SK-N-DZ (cell line): ENCODE results near the gene GRK2.

Source experiments
- DNase-seq: peaks from one replicate; pipeline ENCODE4 v3.0.0-alpha.2; 2015; ENCODE audit warnings: low spot score

The GRK2 gene

DNA sequence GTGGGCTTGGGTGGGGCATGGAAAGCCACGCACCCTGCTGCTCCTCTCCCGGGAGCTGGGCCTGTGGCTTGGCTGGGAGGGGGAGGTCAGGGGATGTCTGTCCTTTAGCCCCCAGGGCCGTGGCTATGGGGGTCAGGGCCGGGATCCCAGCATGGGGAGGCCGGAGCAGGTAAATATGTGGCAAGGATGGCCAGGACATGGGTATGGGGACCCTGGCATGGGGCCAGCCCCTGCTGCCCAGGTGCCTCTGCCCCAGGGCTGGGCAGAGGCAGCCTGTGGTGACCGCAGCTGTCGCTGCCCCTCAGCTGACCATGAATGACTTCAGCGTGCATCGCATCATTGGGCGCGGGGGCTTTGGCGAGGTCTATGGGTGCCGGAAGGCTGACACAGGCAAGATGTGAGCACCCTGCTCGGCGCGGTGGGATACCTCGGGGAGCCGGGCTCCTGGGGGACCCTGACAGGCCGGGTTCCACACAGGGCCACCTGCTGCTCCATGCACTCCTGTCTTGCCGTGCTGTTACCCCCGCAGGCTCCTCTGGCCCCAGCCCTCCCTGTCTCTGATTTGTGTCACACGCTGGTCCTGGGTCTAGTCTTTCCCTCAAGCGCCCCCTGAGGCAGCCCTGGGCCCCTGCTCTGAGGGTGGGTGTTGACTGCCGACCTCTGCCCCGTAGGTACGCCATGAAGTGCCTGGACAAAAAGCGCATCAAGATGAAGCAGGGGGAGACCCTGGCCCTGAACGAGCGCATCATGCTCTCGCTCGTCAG is 14.7 kb downstream of the GRK2 start:
- DNase-seq, result no peak

DNA sequence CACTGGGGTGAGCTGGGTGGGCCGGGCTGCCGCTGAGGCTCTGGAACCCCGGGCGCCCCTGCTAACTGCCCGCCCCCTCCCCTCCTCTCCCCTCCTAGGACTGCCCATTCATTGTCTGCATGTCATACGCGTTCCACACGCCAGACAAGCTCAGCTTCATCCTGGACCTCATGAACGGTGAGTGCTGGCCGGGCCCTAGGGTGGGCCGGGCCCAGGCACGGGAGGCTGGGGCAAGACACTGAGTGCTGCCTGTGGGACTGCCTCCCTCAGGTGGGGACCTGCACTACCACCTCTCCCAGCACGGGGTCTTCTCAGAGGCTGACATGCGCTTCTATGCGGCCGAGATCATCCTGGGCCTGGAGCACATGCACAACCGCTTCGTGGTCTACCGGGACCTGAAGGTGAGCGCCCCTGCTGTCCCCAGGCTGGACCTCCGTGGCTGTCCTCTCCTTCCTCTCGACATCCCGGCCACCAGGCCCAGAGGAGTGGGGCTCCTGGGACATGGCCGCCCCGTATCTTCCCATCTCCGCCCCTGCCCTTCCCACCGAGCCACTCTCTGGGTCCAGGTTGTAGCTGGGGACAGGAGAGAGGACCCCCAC is 15.4 kb downstream of the GRK2 start:
- DNase-seq, result no peak

- DNase-seq, result no peak
These were observed 16.0 kb downstream of the GRK2 start for GRCh38 chr11:67282155-67282875.

GRCh38 chr11:67282876-67283371 is 16.7 kb downstream of the GRK2 start:
- DNase-seq, result no peak

- no peak for DNase-seq
These were observed 17.2 kb downstream of the GRK2 start for GRCh38 chr11:67283481-67283963.

- DNase-seq, result no peak
These were observed 18.7 kb downstream of the GRK2 start for GRCh38 chr11:67284811-67285540.

DNA sequence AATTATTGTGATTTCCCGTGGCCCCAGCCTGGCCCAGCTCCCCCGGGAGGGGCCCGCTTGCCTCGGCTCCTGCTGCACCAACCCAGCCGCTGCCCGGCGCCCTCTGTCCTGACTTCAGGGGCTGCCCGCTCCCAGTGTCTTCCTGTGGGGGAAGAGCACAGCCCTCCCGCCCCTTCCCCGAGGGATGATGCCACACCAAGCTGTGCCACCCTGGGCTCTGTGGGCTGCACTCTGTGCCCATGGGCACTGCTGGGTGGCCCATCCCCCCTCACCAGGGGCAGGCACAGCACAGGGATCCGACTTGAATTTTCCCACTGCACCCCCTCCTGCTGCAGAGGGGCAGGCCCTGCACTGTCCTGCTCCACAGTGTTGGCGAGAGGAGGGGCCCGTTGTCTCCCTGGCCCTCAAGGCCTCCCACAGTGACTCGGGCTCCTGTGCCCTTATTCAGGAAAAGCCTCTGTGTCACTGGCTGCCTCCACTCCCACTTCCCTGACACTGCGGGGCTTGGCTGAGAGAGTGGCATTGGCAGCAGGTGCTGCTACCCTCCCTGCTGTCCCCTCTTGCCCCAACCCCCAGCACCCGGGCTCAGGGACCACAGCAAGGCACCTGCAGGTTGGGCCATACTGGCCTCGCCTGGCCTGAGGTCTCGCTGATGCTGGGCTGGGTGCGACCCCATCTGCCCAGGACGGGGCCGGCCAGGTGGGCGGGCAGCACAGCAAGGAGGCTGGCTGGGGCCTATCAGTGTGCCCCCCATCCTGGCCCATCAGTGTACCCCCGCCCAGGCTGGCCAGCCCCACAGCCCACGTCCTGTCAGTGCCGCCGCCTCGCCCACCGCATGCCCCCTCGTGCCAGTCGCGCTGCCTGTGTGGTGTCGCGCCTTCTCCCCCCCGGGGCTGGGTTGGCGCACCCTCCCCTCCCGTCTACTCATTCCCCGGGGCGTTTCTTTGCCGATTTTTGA is 19.5 kb downstream of the GRK2 start:
- DNase-seq, result no peak

GRCh38 chr11:67286621-67287333 is 20.5 kb downstream of the GRK2 start:
- DNase-seq, result no peak

- no peak for DNase-seq
These were observed 21.3 kb downstream of the GRK2 start for GRCh38 chr11:67287355-67288197.

GRCh38 chr11:67288198-67288451 is 21.9 kb downstream of the GRK2 start:
- DNase-seq, result no peak

DNA sequence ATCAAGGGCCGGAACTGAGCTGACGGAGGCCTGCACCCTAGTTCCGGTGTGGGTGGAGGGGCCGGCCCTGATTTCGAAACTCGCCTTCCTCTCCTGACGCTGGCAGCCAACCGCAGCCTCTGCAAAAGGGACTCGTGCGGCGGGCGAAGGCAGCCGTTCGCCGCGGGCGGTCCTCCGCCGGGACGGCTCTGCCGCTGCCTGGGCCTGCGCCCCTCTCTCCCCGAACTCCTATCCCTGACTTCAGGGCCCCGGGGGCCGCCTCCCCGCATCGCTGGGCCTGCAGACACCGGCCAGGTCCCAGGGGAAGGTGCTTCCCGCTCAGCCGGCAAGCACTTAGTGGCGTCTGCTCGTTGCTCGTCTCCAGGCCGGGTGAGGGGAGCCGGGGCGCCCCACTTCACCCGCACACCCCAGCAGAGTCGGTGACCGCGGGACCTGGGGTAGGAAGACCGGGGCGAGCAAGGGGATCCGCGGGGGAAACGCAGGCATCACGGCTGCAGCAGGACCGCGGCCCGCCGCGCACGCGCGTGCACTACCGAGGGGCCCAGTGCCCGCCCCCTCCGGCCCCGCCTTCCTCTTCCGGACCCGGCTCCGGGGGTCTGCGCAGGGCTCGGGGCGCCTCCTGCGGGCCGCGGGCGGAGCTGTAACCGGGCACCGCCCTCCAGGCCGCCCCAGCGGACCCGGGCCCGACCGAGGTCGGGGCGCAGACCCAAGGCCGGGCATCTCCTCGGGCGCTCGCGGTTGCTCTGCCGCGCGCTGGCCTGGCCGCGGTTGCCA is 22.4 kb downstream of the GRK2 start:
- peak; percentile 85 for DNase-seq

DNA sequence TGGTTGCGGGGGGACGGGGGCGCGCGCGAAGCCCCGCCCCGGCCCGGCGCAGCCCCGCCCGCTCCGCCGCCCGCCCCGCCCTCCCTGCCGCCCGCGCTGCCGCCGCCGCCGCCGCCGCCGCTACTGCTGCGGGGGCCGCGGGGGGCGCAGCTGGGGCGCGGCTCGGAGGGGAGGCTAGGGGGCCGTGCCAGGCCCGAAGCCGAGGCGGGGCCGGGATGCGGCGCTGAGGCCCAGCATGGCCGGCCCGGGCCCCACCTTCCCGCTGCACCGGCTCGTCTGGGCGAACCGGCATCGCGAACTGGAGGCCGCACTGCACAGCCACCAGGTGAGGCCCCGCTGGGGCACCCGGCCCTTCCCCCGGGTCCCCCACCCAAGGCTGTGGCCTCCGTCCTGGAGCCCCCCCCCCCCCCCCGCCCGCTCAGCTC is 23.0 kb downstream of the GRK2 start, which contains the start of gene ANKRD13D:
TSS of gene ANKRD13D (plus strand) at position 78 of the 425 bp plus-strand sequence. CDS start at position 236, 158 bp downstream.
- DNase-seq, result no peak

GRCh38 chr11:67289651-67290479 is 23.6 kb downstream of the GRK2 start:
- no peak for DNase-seq

GRCh38 chr11:67290801-67291200 is 24.5 kb downstream of the GRK2 start:
- no peak for DNase-seq

DNA sequence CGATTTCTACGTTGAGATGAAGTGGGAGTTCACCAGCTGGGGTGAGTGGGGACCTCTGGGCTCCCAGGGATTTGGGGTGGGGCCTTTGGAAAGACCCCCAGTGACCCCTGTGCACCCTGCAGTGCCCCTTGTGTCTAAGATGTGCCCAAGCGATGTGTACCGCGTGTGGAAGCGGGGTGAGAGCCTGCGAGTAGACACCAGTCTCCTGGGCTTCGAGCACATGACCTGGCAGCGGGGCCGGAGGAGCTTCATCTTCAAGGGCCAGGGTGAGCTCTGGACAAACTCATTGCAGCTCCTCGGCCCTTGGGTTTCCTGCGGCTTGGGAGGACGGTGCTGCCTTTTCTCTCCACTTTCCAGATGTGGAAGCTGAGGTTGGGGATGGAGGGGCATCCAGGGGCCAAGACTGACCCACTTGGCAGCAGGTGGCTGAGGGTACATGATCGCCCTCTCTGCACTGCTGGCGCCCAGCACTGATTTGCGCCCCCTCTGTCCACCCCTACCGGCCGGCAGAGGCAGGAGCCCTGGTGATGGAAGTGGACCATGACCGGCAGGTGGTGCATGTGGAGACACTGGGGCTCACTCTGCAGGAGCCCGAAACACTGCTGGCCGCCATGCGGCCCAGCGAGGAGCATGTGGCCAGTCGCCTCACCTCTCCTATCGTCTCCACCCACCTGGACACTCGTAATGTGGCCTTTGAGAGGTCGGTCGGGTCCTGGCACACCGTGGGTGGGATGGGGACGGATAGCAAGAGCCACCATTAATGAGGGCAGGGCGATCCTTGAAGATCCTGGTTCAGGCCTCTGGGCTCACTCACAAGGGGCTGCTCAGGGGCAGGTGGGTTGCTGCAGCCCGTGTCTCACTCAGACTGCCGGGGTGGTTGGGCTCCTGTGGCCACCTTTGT is 25.5 kb downstream of the GRK2 start:
- no peak for DNase-seq

GRCh38 chr11:67292671-67293070 is 26.4 kb downstream of the GRK2 start:
- no peak for DNase-seq
